Measurements from ENCODE around the gene CPS1. TPM values are rescaled to one million over a fixed set of nuclear protein-coding genes. Genes with fewer than 3 reads are reported as not detected.

The CPS1 gene
- total and polyA plus RNA-seq, 2 of the 8 experiments (the other 6 are each of a cell fraction or from before 2014, with no cell fraction given), result 7.9 to 15.7 TPM

GRCh38 chr2:210633699-210634098 is 77.3 kb downstream of the CPS1 start:
- H3K18ac ChIP-seq (ENCODE audit: extremely low read depth, low read length), result no peak overlapping the region
- CTCF ChIA-PET (ENCODE audit: partially characterized antibody), result no interaction called here
- H3K79me1 ChIP-seq (ENCODE audit: low read depth, low read length), result no peaks in the 10 kb centered on the region
- H3K79me2 ChIP-seq (ENCODE audit: control insufficient read depth in 1 of 2, insufficient read depth in 2 of 2, low read length in 2 of 2), result no peaks in the 10 kb centered on the region
- H3K4ac ChIP-seq (replicated peaks; ENCODE audit: insufficient read length, low read depth, low read length), result no peak overlapping the region
- no peak overlapping the region for H4K8ac ChIP-seq (ENCODE audit: extremely low read depth, insufficient read depth, low read length)
- H2BK120ac ChIP-seq (replicated peaks; ENCODE audit: low read depth, low read length), result no peak overlapping the region
- no peak overlapping the region for H4K5ac ChIP-seq (ENCODE audit: insufficient read length, low read depth, low read length)
- H3K56ac ChIP-seq (replicated peaks; ENCODE audit: insufficient read length, low read depth, low read length), result no peak overlapping the region
- no peak overlapping the region for H3K9ac ChIP-seq (replicated peaks in 1 of 4; ENCODE audit: extremely low read depth in 1 of 4, low read depth in 3 of 4, low read length in 3 of 4)
- H2BK15ac ChIP-seq (ENCODE audit: low read length), result no peak overlapping the region
- H3K4me1 ChIP-seq (replicated peaks in 1 of 4; ENCODE audit: control insufficient read depth in 3 of 4, insufficient read depth in 4 of 4, low read length in 3 of 4), result peaks cover 0 to 7% (median 0%) of the 10 kb centered on the region in 4 experiments; a peak in 2 of 7 replicates
- TF ChIP-seq CHD1 (IDR thresholded peaks at IDR 0.05; ENCODE audit: low read depth, low read length) (no peak), RBBP5 (IDR thresholded peaks at IDR 0.05; ENCODE audit: borderline replicate concordance, low read depth, low read length) (no peak), SP2 (IDR thresholded peaks at IDR 0.05; ENCODE audit: low read length) (no peak), RXRA (IDR thresholded peaks at IDR 0.05; ENCODE audit: insufficient read depth, low read depth, low read length) (no peak), CEBPB (IDR thresholded peaks at IDR 0.05; ENCODE audit: low read depth, low read length) (no peak), GTF2F1 (IDR thresholded peaks at IDR 0.05; ENCODE audit: borderline replicate concordance, low read depth, low read length) (no peak), SP1 (IDR thresholded peaks at IDR 0.05; ENCODE audit: low read depth, low read length) (no peak), CBX5 (IDR thresholded peaks at IDR 0.05; ENCODE audit: low read depth, low read length) (no peak), TAF1 (IDR thresholded peaks at IDR 0.05; ENCODE audit: low read depth, low read length) (no peak), TAF7 (optimal IDR thresholded peaks at IDR 0.05; ENCODE audit: borderline replicate concordance, low read depth, low read length) (no peak)
- no peak overlapping the region for H3K14ac ChIP-seq (ENCODE audit: insufficient read length)
- POLR2A ChIA-PET (ENCODE audit: partially characterized antibody), result no interaction called here
- H4K91ac ChIP-seq (replicated peaks; ENCODE audit: insufficient read length, low read length), result no peak overlapping the region
- H2AFZ ChIP-seq (ENCODE audit: low read length), result no peak overlapping the region
- H3K4me3 ChIP-seq (ENCODE audit: extremely low read depth in 1 of 4, insufficient read depth in 2 of 4, low read depth in 3 of 4, low read length in 4 of 4), result no peak overlapping the region
- no peak overlapping the region for H2BK20ac ChIP-seq (ENCODE audit: low read length)
- H2BK12ac ChIP-seq (ENCODE audit: low read depth, low read length), result no peak overlapping the region
- no peak overlapping the region for H2AK5ac ChIP-seq (ENCODE audit: low read depth, low read length)
- H3K36me3 ChIP-seq (ENCODE audit: control insufficient read depth in 2 of 4, insufficient read depth in 4 of 4, low read length in 3 of 4), result no peaks in the 10 kb centered on the region
- no peaks in the 10 kb centered on the region for H3K23me2 ChIP-seq (ENCODE audit: low read depth, low read length)
- H3K27me3 ChIP-seq (replicated peaks in 1 of 4; ENCODE audit: control insufficient read depth in 3 of 4, extremely low read depth in 1 of 4, insufficient read depth in 3 of 4, low read length in 3 of 4), result no peaks in the 10 kb centered on the region
- no peak for DNase-seq (ENCODE audit: low read depth in 1 of 2, low spot score in 2 of 2)
- no peak overlapping the region for H3K4me2 ChIP-seq (ENCODE audit: insufficient read depth in 1 of 2, low read depth in 2 of 2, low read length in 2 of 2)
- no peaks in the 10 kb centered on the region for H4K20me1 ChIP-seq (replicated peaks in 1 of 2; ENCODE audit: control insufficient read depth in 1 of 2, insufficient read depth in 2 of 2, low read length in 2 of 2)
- H3K27ac ChIP-seq (ENCODE audit: low read depth, low read length), result no peak overlapping the region
- 96% methylated on average over 4 of the region's 4 CpGs; no CpG with 5 or more reads in 1 of the 2 experiments for whole genome bisulfite sequencing, 2 experiments (ENCODE audit: extremely low coverage in 1 of 2, insufficient coverage in 1 of 2, insufficient read length in 1 of 2, insufficient replicate concordance in 2 of 2, low coverage in 1 of 2, low lambda C conversion rate in 2 of 2, missing lambda C conversion rate in 1 of 2)
- no peak overlapping the region for H2BK5ac ChIP-seq (ENCODE audit: low read depth, low read length)
- no peak overlapping the region for H3K23ac ChIP-seq (ENCODE audit: insufficient read length)
- no peaks in the 10 kb centered on the region for H3K9me3 ChIP-seq (ENCODE audit: insufficient read depth in 2 of 2, low read depth in 1 of 2, low read length in 1 of 2)
- no peak for FAIRE-seq
